ENCODE results near the gene RFTN2. TPM values are rescaled to one million over a fixed set of nuclear protein-coding genes. Genes with fewer than 3 reads are reported as not detected.
"Not testable (repeated sequence)": the region's sequence is repeated elsewhere in the genome, so short reads cannot be mapped to it uniquely, and the experiment has no call there.

Gene RFTN2
- total RNA-seq, 1 donor from 2014 or later = 8.2 TPM

GRCh38 chr2:197591339-197592072, 83.9 kb downstream of the RFTN2 start:
- H3K36me3 ChIP-seq = no peaks in the 10 kb centered on the region
- Mint-ChIP-seq H3K27ac (no peak overlapping the region), H3K9me3 (peaks cover 8% of the 10 kb centered on the region), H3K4me3 (no peak overlapping the region), H3K36me3 (peaks cover 30% of the 10 kb centered on the region), H3K27me3 (ENCODE audit: insufficient read depth, low read depth) (no peaks in the 10 kb centered on the region), H3K4me1 (peaks cover 6% of the 10 kb centered on the region)
- no peak overlapping the region for H3K9ac ChIP-seq
- H3K4me3 ChIP-seq = no peak overlapping the region
- no peak overlapping the region for H3K4me2 ChIP-seq
- no peaks in the 10 kb centered on the region for H3F3A ChIP-seq (ENCODE audit: low read depth)
- H3K27me3 ChIP-seq = no peaks in the 10 kb centered on the region
- no peaks in the 10 kb centered on the region for H3K9me3 ChIP-seq (ENCODE audit: low read depth)
- H4K20me1 ChIP-seq (ENCODE audit: low read depth) = no peaks in the 10 kb centered on the region
- no peak overlapping the region for H3K27ac ChIP-seq
- no peak for DNase-seq (ENCODE audit: low spot score)
- TF ChIP-seq EZH2 (IDR thresholded peaks at IDR 0.05) (no peak), CTCF (IDR thresholded peaks at IDR 0.05) (no peak), EZH2phosphoT487 (IDR thresholded peaks at IDR 0.05) (no peak)
- H3K4me1 ChIP-seq = no peaks in the 10 kb centered on the region
- no peak overlapping the region for H2AFZ ChIP-seq (replicated peaks)
- H3K79me2 ChIP-seq (ENCODE audit: low read depth) = no peaks in the 10 kb centered on the region

- H3K4me3 Mint-ChIP-seq; H3K36me3 ChIP-seq; H2AFZ ChIP-seq (replicated peaks); H3K9me3 Mint-ChIP-seq; H3K27ac ChIP-seq; H3K4me1 ChIP-seq; H3F3A ChIP-seq (ENCODE audit: low read depth); H3K79me2 ChIP-seq (ENCODE audit: low read depth); H3K9me3 ChIP-seq (ENCODE audit: low read depth); DNase-seq (ENCODE audit: low spot score); H3K4me2 ChIP-seq; H4K20me1 ChIP-seq (ENCODE audit: low read depth); H3K9ac ChIP-seq; H3K4me1 Mint-ChIP-seq; H3K27me3 ChIP-seq; H3K4me3 ChIP-seq; H3K27me3 Mint-ChIP-seq (ENCODE audit: insufficient read depth, low read depth); H3K27ac Mint-ChIP-seq: not testable (repeated sequence)
- H3K36me3 Mint-ChIP-seq = peaks cover 13% of the 10 kb centered on the region
These were observed 88.1 kb downstream of the RFTN2 start for GRCh38 chr2:197587255-197587654.

- not testable (repeated sequence) for H3K4me3 Mint-ChIP-seq
These were observed 95.2 kb downstream of the RFTN2 start for GRCh38 chr2:197580166-197580565.

GRCh38 chr2:197578294-197578693, 97.1 kb downstream of the RFTN2 start:
- not testable (repeated sequence) for H3K27ac ChIP-seq, H3K4me2 ChIP-seq

More at GRCh38 chr2:197580166-197580565, 95.2 kb downstream of the RFTN2 start:
- not testable (repeated sequence) for H3K4me2 ChIP-seq; H3K4me1 Mint-ChIP-seq; H3K9ac ChIP-seq; H3K4me1 ChIP-seq; H3K4me3 ChIP-seq; H3K27ac Mint-ChIP-seq; H3K27ac ChIP-seq; H3K36me3 Mint-ChIP-seq; DNase-seq (ENCODE audit: low spot score); H3K27me3 Mint-ChIP-seq (ENCODE audit: insufficient read depth, low read depth); H3K79me2 ChIP-seq (ENCODE audit: low read depth); H4K20me1 ChIP-seq (ENCODE audit: low read depth); H2AFZ ChIP-seq (replicated peaks); H3K9me3 Mint-ChIP-seq; H3K27me3 ChIP-seq; H3K36me3 ChIP-seq; H3K9me3 ChIP-seq (ENCODE audit: low read depth); H3F3A ChIP-seq (ENCODE audit: low read depth)

GRCh38 chr2:197577446-197577845, 97.9 kb downstream of the RFTN2 start:
- no peak for DNase-seq (ENCODE audit: low spot score)
- Histone ChIP-seq H3K9me3 (ENCODE audit: low read depth) (no peaks in the 10 kb centered on the region), H4K20me1 (ENCODE audit: low read depth) (no peaks in the 10 kb centered on the region), H3K9ac (no peak overlapping the region), H3K79me2 (ENCODE audit: low read depth) (no peaks in the 10 kb centered on the region), H3K4me2 (no peak overlapping the region), H3K4me1 (no peaks in the 10 kb centered on the region), H3K36me3 (no peaks in the 10 kb centered on the region), H3K27ac (no peak overlapping the region), H2AFZ (replicated peaks) (no peak overlapping the region), H3K4me3 (no peak overlapping the region), H3F3A (ENCODE audit: low read depth) (no peaks in the 10 kb centered on the region), H3K27me3 (no peaks in the 10 kb centered on the region)
- Mint-ChIP-seq H3K27ac (no peak overlapping the region), H3K4me3 (no peak overlapping the region), H3K9me3 (peaks cover 28% of the 10 kb centered on the region), H3K27me3 (ENCODE audit: insufficient read depth, low read depth) (peaks cover 2% of the 10 kb centered on the region), H3K36me3 (peaks cover 30% of the 10 kb centered on the region), H3K4me1 (no peaks in the 10 kb centered on the region)
- no peak for TF ChIP-seq EZH2 (IDR thresholded peaks at IDR 0.05)
- no peak for TF ChIP-seq CTCF (IDR thresholded peaks at IDR 0.05)
- no peak for TF ChIP-seq EZH2phosphoT487 (IDR thresholded peaks at IDR 0.05)

More at GRCh38 chr2:197578294-197578693, 97.1 kb downstream of the RFTN2 start:
- not testable (repeated sequence) for H3K27me3 Mint-ChIP-seq (ENCODE audit: insufficient read depth, low read depth); H3K4me1 ChIP-seq; H3F3A ChIP-seq (ENCODE audit: low read depth); H3K4me3 Mint-ChIP-seq; H3K27ac Mint-ChIP-seq; H3K4me3 ChIP-seq; H3K36me3 ChIP-seq; H4K20me1 ChIP-seq (ENCODE audit: low read depth); H3K79me2 ChIP-seq (ENCODE audit: low read depth); H3K27me3 ChIP-seq; H2AFZ ChIP-seq (replicated peaks); H3K9ac ChIP-seq; H3K9me3 ChIP-seq (ENCODE audit: low read depth); H3K4me1 Mint-ChIP-seq; DNase-seq (ENCODE audit: low spot score)
- Mint-ChIP-seq H3K36me3 (peaks cover 21% of the 10 kb centered on the region), H3K9me3 (peaks cover 22% of the 10 kb centered on the region)
